Adrenal gland (tissue), 5 donors: ENCODE results near the gene ARL14EP.

Experiments used
- CTCF ChIP-seq, 6 experiments: fragments of 450-650 bp in 4 of 6; fragments of 200-600 bp in 2 of 6; sonication (generic) in 1 of 6; IDR thresholded peaks; 1 replicate in 5 of 6; 2 replicates in 1 of 6; pipeline versions ENCODE4 v1.5.1 to v1.8.0; 2016 to 2021; ENCODE audit warnings: antibody characterized with exemption in 6 of 6, mild to moderate bottlenecking in 2 of 6, moderate library complexity in 1 of 6
- POLR2A ChIP-seq, 2 donors: fragments of 450-650 bp; IDR thresholded peaks; one replicate each; pipeline ENCODE4 v1.6.1; 2017; ENCODE audit warnings: antibody characterized with exemption in 2 of 2, mild to moderate bottlenecking in 2 of 2, moderate library complexity in 1 of 2
- donor health status: DM: no; HTN: no; CAD: no.

GRCh38 chr11:30345644-30346043, 22.7 kb downstream of the ARL14EP start:
- TF ChIP-seq CTCF (IDR thresholded peaks at IDR 0.05) (no peak), POLR2A (IDR thresholded peaks at IDR 0.05) (no peak)
